Measurements from ENCODE around the gene PTPN5.

DNA sequence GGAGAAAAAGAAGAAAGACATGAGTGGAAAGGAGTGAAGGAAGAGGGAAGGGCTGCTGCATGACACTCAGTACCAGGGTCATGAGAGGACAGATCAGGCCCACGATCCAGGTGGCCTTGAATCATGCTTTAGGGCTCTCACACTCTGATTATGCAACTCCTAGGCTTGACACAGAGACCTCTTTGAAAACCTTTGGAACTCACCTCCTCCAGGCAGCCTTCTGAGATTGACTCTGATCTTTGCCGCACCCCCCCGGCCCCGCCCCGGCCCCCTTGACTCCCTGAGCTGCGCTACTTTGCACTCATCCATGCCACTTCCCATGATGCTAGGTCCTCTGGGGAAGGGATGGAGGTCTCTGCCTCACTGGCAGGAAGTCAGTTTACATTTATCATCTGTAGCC lies 10.7 kb downstream of the PTPN5 start:
- TF ChIP-seq, protein P1, sequence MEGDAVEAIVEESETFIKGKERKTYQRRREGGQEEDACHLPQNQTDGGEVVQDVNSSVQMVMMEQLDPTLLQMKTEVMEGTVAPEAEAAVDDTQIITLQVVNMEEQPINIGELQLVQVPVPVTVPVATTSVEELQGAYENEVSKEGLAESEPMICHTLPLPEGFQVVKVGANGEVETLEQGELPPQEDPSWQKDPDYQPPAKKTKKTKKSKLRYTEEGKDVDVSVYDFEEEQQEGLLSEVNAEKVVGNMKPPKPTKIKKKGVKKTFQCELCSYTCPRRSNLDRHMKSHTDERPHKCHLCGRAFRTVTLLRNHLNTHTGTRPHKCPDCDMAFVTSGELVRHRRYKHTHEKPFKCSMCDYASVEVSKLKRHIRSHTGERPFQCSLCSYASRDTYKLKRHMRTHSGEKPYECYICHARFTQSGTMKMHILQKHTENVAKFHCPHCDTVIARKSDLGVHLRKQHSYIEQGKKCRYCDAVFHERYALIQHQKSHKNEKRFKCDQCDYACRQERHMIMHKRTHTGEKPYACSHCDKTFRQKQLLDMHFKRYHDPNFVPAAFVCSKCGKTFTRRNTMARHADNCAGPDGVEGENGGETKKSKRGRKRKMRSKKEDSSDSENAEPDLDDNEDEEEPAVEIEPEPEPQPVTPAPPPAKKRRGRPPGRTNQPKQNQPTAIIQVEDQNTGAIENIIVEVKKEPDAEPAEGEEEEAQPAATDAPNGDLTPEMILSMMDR (conservative IDR thresholded peaks at IDR 0.05) = no peak
- no peak for TF ChIP-seq EZH2 (IDR thresholded peaks at IDR 0.05; ENCODE audit: low read depth)

Data from PC-9 (cell line).